Rectal smooth muscle tissue (tissue), 1 donor: ENCODE data around the gene PCDHGB6.
"Not testable (repeated sequence)": the region's sequence is repeated elsewhere in the genome, so short reads cannot be mapped to it uniquely, and the experiment has no call there.

Source experiments
- H3K27ac ChIP-seq: one replicate; pipeline ENCODE4 v1.7.0; 2013; ENCODE audit warnings: low read depth, low read length, inconsistent platforms
- H3K27me3 ChIP-seq: one replicate; pipeline ENCODE4 v1.7.0; 2013; ENCODE audit warnings: low read length; ENCODE audit not compliant: control insufficient read depth, insufficient read depth
- H3K36me3 ChIP-seq: one replicate; pipeline ENCODE4 v1.7.0; 2013; ENCODE audit warnings: low read length; ENCODE audit not compliant: control insufficient read depth, insufficient read depth
- H3K4me1 ChIP-seq: one replicate; pipeline ENCODE4 v1.7.0; 2013; ENCODE audit warnings: low read length; ENCODE audit not compliant: control insufficient read depth, insufficient read depth
- H3K4me3 ChIP-seq: one replicate; pipeline ENCODE4 v1.7.0; 2013; ENCODE audit warnings: low read length
- H3K9ac ChIP-seq: one replicate; pipeline ENCODE4 v1.7.0; 2013; ENCODE audit warnings: low read length

Gene PCDHGB6

GRCh38 chr5:141375444-141376155 lies 32.2 kb upstream of the PCDHGB6 start:
- H3K4me3 ChIP-seq, H3K27me3 ChIP-seq, H3K36me3 ChIP-seq, H3K27ac ChIP-seq, H3K9ac ChIP-seq, H3K4me1 ChIP-seq: not testable (repeated sequence)

GRCh38 chr5:141382469-141383294 lies 25.1 kb upstream of the PCDHGB6 start, which contains the start of gene PCDHGA7:
PCDHGA7 (plus strand) TSS chr5:141382742; CDS start chr5:141382900, 158 bp downstream.
- H3K4me3 ChIP-seq, result peak within 1 kb of the TSS; percentile 23
- no peak within 1 kb of the TSS for H3K9ac ChIP-seq
- no peaks in the 10 kb centered on the region for H3K4me1 ChIP-seq
- no peak within 1 kb of the TSS for H3K27ac ChIP-seq
- no peaks in the 10 kb centered on the region for H3K36me3 ChIP-seq
- no peaks in the 10 kb centered on the region for H3K27me3 ChIP-seq

- Histone ChIP-seq H3K36me3 (no peaks in the 10 kb centered on the region), H3K27me3 (no peaks in the 10 kb centered on the region), H3K9ac (no peak overlapping the region), H3K4me1 (no peaks in the 10 kb centered on the region), H3K27ac (no peak overlapping the region), H3K4me3 (peak overlapping the region; percentile 23)
Measured at GRCh38 chr5:141383345-141383744, 24.5 kb upstream of the PCDHGB6 start.

- Histone ChIP-seq H3K27me3 (no peaks in the 10 kb centered on the region), H3K36me3 (no peaks in the 10 kb centered on the region), H3K4me3 (peak overlapping the region; percentile 15), H3K27ac (no peak overlapping the region), H3K4me1 (no peaks in the 10 kb centered on the region), H3K9ac (no peak overlapping the region)
Measured at GRCh38 chr5:141384471-141385267, 23.2 kb upstream of the PCDHGB6 start.

- H3K27ac ChIP-seq, H3K27me3 ChIP-seq, H3K36me3 ChIP-seq, H3K9ac ChIP-seq, H3K4me1 ChIP-seq, H3K4me3 ChIP-seq: not testable (repeated sequence)
Measured at GRCh38 chr5:141387557-141388311, 20.1 kb upstream of the PCDHGB6 start, which contains the start of gene PCDHGB4. PCDHGB4 (plus strand) TSS chr5:141387698; CDS start chr5:141387885, 187 bp downstream.

- no peak overlapping the region for H3K9ac ChIP-seq
- no peak overlapping the region for H3K4me3 ChIP-seq
- no peaks in the 10 kb centered on the region for H3K4me1 ChIP-seq
- H3K27ac ChIP-seq, result no peak overlapping the region
- H3K27me3 ChIP-seq, result no peaks in the 10 kb centered on the region
- H3K36me3 ChIP-seq, result no peaks in the 10 kb centered on the region
Measured at GRCh38 chr5:141388661-141389060, 19.2 kb upstream of the PCDHGB6 start.

GRCh38 chr5:141389153-141390042 lies 18.4 kb upstream of the PCDHGB6 start:
- H3K36me3 ChIP-seq, result no peaks in the 10 kb centered on the region
- H3K9ac ChIP-seq, result no peak overlapping the region
- H3K27me3 ChIP-seq, result no peaks in the 10 kb centered on the region
- peak overlapping the region; percentile 29 for H3K4me3 ChIP-seq
- H3K4me1 ChIP-seq, result no peaks in the 10 kb centered on the region
- no peak overlapping the region for H3K27ac ChIP-seq

- Histone ChIP-seq H3K4me1 (no peaks in the 10 kb centered on the region), H3K36me3 (no peaks in the 10 kb centered on the region), H3K9ac (no peak within 1 kb of the TSS), H3K27me3 (no peaks in the 10 kb centered on the region), H3K27ac (no peak within 1 kb of the TSS), H3K4me3 (peak within 1 kb of the TSS; percentile 29)
Measured at GRCh38 chr5:141392429-141393198, 15.2 kb upstream of the PCDHGB6 start, which contains the start of gene PCDHGA8. PCDHGA8 (plus strand) TSS chr5:141392633; CDS start chr5:141392814, 181 bp downstream.

- Histone ChIP-seq H3K4me3 (no peak overlapping the region), H3K4me1 (no peaks in the 10 kb centered on the region), H3K36me3 (no peaks in the 10 kb centered on the region)
Measured at GRCh38 chr5:141393267-141393666, 14.6 kb upstream of the PCDHGB6 start.

GRCh38 chr5:141394401-141395187 lies 13.2 kb upstream of the PCDHGB6 start:
- H3K36me3 ChIP-seq, H3K27ac ChIP-seq, H3K27me3 ChIP-seq, H3K9ac ChIP-seq, H3K4me3 ChIP-seq, H3K4me1 ChIP-seq: not testable (repeated sequence)

More at GRCh38 chr5:141393267-141393666, 14.6 kb upstream of the PCDHGB6 start:
- Histone ChIP-seq H3K27me3 (no peaks in the 10 kb centered on the region), H3K9ac (no peak overlapping the region), H3K27ac (no peak overlapping the region)
